GM21825 (cell line): ENCODE data around the gene TPST1.
"Not testable (repeated sequence)": the region's sequence is repeated elsewhere in the genome, so short reads cannot be mapped to it uniquely, and the experiment has no call there.

Source experiments
- ATAC-seq: cut with Tn5 transposase; IDR thresholded peaks from one replicate; pipeline ENCODE4 v1.9.1; 2021; ENCODE audit warnings: mild to moderate bottlenecking, moderate library complexity; ENCODE audit not compliant: unreplicated experiment

TPST1 gene

DNA sequence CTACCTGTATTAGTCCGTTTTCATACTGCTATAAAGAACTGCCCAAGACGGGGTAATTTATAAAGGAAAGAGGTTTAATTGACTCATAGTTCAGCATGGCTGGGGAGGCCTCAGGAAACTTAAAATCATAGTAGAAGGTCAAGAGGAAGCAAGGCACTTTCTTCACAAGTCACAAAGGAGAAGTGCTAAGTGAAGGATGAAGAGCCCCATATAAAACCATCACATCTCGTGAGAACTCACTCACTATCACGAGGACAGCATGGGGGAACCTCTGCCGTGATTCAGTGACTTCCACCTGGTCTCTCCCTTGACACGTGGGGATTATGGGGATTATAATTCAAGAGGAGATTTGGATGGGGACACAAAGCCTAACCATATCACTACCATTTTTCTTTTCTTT, 119.9 kb downstream of the TPST1 start:
- not testable (repeated sequence) for ATAC-seq

DNA sequence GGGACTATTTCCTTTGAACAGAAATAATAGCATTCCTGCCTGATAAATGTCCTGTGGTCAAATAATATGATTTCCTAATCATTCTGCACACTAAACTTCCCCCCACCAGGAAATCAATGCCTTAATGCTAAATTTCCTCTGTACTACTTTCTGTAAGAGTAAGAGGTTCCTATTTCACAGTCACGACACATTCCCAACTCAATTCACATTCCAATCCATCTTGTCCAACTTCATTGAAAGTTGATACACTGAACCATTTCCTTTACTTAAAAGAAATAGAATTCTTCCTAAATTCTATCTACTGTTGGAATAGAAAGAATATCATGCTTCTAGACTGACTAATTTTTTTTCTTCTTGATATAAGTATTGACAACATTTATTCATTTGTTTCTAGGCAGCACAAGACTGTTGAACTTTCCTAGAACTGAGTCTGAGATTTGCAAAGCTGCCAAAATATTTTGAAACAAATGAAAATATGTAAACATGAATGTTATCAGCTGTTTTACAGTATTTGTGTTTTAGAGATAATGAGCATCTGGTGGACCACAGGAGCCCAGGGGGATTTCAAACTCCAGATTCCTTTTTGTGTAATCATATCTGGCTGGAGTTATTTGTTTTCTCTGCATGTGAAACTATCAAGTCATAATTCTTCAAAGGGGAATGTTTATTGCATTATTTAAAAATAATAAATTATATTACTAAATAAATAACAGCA, 121.5 kb downstream of the TPST1 start:
- ATAC-seq, result no peak

DNA sequence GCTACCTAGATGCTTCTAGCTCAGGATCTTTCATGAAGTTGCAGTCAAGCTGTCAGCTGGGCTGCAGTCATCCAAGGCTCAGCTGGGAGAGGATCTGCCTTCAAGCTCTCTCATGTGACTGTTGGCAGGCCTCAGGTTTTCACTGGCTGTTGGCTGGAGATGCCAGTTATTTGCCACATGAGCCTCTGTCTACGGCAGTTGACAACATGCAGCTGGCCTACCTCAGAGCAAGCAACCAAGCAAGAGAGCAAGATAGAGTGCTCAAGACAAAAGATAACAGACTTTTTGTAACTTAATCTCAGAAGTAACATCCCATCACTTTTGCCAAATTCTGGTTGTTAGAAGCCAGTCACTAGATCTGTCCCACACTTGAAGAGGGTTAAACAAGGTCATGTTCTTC, 125.8 kb downstream of the TPST1 start:
- no peak for ATAC-seq

DNA sequence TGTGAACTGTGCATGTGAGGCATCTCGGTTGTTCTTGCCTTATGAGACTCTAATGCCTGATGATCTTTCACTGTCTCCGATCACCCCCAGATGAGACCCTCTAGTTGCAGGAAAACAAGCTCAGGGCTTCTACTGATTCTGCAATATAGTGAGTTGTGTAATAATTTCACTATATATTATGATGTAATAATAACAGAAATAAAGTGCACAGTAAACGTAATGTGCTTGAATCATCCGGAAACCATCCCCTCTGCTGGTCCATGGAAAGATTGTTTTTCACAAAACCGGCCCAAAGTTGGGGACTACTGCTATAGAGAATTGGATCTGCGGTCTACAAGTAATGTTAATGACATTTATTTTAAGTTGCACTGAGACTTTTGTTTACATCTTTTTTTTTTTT, 126.7 kb downstream of the TPST1 start:
- ATAC-seq, result no peak

DNA sequence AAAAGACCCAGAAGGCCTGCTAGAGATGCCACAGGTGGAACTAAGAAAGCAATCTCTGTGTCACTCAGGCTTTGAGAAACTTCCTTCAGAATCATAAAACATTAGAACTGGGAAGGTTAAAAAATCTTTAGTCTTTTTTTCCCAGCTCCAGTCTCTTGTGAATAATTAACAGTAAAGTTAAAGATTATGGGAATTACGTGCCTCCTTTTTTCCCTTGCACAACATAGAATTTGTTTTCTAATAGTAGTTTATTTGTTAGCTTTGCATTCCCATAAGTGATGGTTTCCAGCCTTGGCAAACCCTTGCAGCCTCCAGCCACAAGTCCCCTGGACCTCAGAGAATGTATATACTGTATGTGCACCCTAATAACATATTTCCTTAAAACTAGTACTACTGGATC, 128.3 kb downstream of the TPST1 start:
- ATAC-seq, result no peak

DNA sequence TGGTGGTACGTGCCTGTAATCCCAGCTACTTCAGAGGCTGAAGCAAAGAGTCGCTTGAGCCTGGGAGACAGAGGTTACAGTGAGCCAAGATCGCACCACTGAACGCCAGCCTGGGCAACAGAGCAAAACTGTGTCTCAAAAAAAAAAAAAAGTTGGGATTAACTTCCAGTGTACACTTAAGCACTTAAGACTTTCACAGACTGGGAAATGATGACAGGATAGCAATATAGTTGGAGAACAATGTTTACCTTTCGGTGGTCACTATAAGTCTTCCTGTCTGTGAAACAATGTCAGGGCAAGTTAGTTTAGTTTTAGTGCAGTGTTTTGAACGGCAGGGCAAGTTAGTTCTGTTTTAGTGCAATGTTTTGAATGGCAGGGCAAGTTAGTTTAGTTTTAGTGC, 130.2 kb downstream of the TPST1 start:
- ATAC-seq, result no peak

DNA sequence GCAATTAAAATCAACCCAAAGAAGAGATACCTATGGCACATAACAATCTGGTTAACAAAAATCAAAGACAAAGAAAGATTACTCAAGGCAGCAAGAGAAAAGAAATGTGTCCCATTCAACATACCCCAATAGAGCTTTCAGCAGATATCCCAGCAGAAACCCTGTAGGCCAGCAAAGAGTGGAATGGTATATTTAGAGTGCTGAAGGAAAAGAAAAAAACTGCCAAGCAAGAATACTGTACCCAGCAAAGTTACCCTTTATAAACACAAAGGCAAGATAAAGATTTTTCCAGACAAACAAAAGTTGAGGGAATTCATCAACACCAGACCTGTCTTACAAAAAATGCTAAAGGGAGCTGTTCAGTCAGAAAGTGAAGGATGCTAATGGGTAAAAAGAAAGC, 131.6 kb downstream of the TPST1 start:
- ATAC-seq, result no peak

DNA sequence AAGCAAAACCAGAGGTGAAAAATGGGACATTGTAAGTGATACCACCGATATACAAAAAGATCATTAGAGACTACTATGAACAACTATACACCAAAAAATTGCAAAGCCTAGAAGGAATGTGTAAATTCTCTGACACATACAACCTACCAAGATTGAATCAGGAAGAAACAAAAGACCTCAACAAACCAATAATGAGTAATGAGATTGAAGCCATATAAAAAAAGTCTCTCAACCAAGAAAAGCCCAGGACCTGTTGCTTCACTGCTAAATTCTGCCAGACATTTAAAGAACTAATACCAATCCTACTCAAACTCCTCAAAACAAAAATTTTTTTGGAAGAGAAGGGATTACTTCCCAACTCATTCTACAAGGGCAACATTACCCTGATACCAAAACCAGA, 134.0 kb downstream of the TPST1 start:
- ATAC-seq, result no peak

DNA sequence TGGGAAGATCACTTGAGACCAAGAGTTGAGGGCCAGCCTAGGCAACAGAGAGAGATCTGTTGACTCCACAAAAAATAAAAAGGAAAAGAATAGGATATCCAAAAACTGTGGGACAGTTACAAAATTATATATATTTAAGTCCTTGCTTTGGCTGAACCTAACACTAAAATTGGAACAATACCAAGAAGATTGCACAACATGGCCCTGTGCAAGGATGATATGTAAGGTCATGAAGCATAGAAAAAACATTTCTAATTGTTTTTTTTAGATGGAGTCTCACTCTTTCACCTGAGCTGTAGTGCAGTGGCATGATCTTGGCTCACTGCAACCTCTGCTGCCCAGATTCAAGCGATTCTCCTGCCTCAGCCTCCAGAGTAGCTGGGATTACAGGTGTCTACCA, 139.0 kb downstream of the TPST1 start:
- ATAC-seq, result no peak

DNA sequence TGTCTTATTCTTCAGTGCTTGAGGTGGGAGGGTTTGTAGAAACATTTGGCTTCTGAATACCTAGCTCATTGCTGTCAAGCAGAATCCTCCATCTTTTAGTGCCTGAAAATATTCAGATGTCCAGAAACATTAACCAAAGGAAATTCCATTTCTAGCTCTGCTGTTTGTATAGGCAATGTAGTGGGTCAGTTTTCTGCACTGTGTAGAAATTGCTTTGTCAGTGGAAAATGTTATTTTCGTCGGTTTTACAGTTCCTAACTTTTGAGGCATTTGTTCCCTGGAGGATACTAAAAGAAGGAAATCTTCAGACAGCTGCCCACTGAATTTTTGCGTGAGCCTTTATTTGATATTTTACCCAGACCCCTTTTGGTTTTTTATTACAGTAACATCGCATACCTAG, 143.4 kb downstream of the TPST1 start:
- no peak for ATAC-seq

DNA sequence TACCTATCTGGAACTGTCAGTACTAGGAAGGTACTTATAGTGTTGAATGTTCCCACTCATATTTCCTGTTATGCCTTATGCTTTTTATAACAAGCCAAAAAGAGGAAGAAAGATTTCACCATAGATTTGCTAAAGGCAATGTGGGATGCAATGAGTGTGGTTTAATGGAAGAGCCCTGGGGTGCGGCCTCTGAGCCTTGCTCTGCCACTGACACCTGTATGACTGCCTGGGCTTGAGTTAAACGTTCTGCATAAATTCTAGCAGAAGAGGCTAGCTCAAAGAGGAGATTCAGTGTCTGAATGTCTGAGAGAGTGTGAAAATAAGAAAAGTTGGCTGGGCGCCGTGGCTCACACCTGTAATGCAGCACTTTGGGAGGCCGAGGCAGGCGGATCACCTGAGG, 143.8 kb downstream of the TPST1 start:
- ATAC-seq, result no peak

DNA sequence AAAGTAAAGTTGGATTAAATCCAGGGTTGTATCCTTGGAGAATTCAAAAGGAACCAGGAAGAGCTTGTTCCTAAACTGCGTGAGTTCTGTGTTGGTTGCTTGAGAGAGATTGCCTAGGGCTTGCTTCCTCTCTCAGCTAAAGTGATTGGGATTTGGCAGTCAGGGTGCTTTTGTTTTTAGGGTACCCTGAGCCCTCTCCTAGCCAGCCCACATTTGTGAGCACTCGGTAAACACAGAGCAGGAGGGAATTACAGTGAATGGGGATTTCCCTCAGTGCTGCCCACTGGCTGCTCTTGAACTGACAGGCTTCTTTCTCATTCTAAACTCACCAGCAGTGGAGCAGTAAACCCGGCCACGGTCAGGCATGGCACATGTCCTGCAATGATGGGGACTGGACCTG, 146.9 kb downstream of the TPST1 start:
- no peak for ATAC-seq

DNA sequence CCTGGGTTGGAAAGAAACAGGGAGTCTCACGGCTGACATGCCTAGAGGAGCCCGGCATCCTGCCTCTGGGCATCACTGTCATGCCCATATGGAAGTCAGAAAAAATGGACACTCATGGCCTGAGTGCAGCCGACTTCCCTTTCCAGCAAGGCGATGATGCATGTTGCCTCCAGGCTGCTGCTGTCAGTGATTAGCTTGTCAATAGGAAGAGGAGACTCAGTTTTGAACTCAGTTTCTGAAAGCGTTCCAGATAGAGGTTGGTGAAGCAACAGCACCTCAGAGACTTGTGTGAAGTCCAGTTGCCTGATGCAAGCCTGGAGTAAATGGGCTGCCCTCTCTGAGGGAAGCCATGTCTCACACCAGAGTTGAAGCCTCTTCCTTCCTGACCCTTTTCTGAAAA, 148.4 kb downstream of the TPST1 start:
- ATAC-seq, result no peak

DNA sequence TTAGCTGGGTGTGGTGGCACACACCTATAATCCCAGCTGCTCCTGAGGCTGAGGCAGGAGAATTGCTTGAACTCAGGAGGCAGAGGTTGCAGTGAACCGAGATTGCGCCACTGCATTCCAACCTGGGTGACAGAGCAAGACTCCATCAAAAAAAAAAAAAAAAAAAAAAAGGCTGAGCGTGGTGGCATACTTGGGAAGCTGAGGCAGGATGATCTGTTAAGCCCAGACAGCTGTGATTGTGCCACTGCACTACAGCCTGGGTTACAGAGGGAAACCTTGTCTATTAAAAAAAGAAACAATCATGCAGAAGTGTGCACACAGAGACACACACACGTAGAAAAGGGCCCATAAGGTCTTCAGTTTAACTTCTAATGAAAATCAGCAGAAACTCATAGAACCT, 150.6 kb downstream of the TPST1 start:
- ATAC-seq, result no peak

DNA sequence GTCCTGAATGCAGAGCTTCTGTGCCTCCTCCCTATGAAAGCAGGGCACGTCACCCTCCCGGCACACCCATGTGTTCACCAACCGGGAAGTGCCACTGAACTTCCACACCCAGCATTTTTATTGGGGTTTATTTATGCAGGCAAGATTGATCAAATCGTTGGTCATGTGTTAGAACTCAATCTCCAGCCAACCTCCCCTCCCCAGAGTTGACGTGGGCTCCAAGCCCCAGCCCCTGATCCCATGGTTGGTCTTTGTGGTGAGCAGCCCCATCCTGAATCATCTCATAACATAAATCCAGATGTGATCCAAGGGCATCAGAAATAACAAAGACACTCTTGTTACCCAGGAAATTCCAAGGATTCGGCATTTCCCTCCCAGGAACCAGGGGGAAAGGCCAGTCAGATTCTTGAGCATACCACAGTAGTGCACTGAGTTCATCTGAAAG, 151.2 kb downstream of the TPST1 start:
- no peak for ATAC-seq

DNA sequence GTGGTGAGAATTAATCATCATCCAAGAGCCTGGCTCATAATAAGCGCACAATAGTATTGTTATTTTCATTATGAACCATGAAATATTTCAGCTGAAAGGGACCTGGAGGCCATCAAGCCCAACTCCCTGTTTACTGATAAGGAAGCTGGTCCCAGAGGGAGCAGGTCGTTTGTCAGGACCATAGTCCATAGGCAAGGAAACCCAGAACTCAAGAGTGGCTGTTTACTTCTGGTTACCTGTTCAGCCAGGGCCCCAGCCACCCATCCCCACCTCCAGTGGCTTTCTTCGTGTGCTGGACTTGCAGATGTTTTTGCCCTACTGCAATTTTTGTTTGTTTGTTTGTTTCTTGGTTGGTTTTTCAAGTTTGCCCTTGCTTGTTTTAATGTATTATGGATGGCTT, 152.0 kb downstream of the TPST1 start:
- ATAC-seq, result no peak

DNA sequence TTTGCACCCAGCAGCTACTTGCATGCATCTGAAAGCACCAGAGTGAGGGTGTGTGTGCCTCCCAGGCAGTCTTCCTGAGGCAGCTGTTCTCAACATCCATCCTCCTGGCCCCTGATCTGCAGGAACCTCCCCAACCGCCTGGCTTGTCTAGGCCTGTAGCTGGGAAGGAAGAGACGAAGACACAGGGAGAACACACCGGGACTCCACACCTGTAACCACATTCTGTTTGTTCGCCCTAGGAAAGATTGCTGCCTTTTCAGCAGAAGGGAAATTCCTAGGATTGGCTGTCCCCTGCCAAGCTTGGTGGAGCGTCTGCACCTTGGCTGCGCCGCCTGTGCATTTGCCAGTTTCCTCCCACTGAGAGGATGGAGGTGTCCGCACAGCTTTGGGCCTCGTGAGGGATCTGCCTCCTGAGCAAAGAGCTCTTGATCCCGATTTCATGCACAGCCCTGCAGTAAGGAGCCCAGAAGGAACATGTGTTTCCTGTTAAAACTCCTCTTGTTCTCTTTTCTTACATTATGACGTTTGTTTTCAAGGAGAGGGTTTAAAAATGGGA, 154.6 kb downstream of the TPST1 start:
- no peak for ATAC-seq

DNA sequence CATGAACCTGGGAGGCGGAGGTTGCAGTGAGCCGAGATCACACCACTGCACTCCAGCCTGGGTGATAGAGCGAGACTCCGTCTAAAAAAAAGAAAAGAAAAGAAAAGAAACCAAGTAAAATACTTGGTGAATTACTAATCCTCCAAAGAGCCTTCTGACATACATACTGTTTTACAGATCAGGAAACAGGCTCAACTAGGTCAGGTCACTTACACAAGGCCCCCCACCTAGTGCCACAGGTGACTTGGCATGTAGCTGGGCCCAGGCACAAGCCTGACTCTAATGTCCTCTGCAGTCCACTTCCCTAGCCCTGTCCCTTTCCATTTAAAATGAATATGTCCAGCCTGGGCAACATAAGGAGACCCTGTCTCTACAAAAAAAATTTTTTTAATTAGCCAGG, 157.0 kb downstream of the TPST1 start:
- no peak for ATAC-seq

DNA sequence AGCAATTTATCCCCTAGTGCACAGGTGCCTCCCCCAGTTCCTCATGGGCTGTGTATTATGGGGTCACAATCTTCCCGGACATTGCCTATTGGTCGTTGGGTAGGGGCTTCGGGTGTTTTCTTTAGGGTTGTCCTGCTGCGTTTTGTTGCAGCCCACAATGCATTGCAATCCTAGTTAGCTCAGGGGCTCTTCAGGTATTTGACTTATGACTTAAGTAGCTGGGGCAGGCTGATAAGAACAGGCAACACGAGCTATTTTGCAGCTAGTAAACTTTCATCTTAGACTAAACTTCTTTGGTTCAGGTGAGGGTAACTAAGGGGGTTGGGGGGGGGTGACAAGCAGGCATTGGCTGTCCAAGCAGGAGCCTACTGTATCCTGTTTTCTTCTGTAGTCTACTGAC, 158.5 kb downstream of the TPST1 start:
- ATAC-seq, result no peak

DNA sequence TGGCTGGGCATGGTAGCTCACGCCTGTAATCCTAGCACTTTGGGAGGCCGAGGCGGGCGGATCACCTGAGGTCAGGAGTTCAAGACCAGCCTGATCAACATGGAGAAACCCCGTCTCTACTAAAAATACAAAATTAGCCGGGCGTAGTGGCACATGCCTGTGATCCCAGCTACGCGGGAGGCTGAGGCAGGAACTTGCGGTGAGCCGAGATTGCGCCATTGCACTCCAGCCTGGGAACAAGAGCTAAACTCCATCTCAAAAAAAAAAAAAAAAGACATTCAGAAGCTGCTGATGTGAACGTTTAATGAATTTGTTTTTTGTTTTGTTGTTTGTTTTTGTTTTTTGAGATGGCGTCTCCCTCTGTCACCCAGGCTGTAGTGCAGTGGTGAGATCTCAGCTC, 159.9 kb downstream of the TPST1 start:
- not testable (repeated sequence) for ATAC-seq

DNA sequence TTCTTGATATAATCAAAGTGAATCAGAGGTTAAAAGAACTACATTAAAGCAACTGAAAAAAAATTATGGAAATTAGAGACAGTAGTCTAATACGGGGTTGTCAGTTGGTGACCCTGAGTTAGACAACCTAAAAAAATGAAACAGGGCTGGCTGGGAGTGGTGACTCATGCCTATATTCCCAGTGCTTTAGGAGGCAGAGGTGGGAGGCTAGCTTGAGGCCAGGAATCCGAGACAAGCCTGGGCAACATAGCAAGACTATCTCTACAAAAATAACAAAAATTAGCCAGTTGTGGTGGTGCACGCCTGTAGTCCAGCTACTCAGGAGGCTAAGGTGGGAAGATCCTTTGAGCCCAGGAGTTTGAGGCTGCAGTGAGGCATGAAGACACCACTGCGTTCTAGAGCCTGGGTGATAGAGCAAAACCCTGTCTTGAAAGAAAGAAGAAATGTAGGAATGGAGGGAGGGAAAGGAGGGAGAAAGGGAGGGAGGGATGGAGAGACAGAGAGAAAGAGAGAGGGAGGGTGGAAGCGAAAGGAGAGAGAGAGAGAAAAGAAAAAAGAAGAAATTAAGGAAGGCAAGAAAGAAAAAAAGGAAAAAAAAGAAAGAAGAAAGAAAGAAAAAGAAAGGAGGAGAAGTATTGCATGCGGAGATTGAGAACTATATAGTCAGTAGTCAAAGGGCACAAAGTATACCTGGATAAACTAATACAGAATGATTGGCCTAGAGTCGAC, 166.1 kb downstream of the TPST1 start:
- ATAC-seq, result no peak

DNA sequence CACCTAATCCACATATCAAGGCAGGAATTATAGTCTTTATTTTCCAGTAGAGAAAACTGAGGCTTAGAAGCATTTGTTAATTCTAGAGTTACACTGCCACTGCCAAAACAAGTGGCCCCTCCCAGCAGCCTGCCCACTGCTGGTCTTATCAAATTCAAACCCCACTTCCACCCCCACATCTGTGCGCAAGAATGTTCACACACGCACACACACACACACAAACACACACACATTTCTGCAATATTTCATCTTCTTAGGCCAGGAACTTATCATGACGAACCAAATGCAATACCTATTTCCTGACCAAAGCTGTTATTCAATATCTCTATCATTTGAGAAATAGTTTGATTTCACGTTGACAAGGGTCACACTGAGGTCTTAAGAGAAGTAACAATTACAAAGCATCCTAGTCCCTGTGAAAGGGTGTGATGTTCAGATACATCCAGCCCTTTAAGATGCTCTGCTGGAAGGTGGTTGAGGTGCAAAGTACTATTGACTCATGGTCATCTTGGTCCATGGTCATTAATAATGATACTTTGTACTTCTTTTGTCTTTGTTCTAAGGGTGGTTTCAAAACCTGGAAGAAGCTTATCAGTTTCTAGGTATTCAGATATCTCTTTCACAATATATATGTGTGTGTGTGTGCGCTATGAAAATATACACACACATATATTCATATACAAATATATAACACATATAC, 169.2 kb downstream of the TPST1 start:
- not testable (repeated sequence) for ATAC-seq
